ENCODE results near the gene TSNAX. TPM values are rescaled to one million over a fixed set of nuclear protein-coding genes. Genes with fewer than 3 reads are reported as not detected.
A peak's percentile ranks its signal among the peaks of the same experiment; 100 is the strongest.

The TSNAX gene
- total RNA-seq, 1 experiment from 2014 or later, result 69.4 TPM

GRCh38 chr1:231518485-231519034, 9.9 kb upstream of the TSNAX start:
- no peak for DNase-seq (ENCODE audit: low spot score)

GRCh38 chr1:231519166-231519565, 9.3 kb upstream of the TSNAX start:
- no peak for DNase-seq (ENCODE audit: low spot score)

- no peak for DNase-seq (ENCODE audit: low spot score)
Measured at GRCh38 chr1:231522038-231522437, 6.4 kb upstream of the TSNAX start.

- DNase-seq (ENCODE audit: low spot score), result no peak
Measured at GRCh38 chr1:231522931-231523642, 5.4 kb upstream of the TSNAX start.

GRCh38 chr1:231523816-231524215, 4.7 kb upstream of the TSNAX start:
- no peak for DNase-seq (ENCODE audit: low spot score)

GRCh38 chr1:231526536-231526935, 1.9 kb upstream of the TSNAX start:
- no peak for DNase-seq (ENCODE audit: low spot score)

GRCh38 chr1:231527586-231528171, 790 bp upstream of the TSNAX start:
- DNase-seq (ENCODE audit: low spot score), result no peak

GRCh38 chr1:231533240-231533639, 4.8 kb downstream of the TSNAX start:
- no peak for DNase-seq (ENCODE audit: low spot score)

- no peak for DNase-seq (ENCODE audit: low spot score)
Measured at GRCh38 chr1:231534703-231535159, 6.3 kb downstream of the TSNAX start.

- DNase-seq (ENCODE audit: low spot score), result no peak
Measured at GRCh38 chr1:231536099-231536498, 7.6 kb downstream of the TSNAX start.

GRCh38 chr1:231540847-231541246, 12.4 kb downstream of the TSNAX start:
- no peak for DNase-seq (ENCODE audit: low spot score)

- DNase-seq (ENCODE audit: low spot score), result no peak
Measured at GRCh38 chr1:231541842-231542241, 13.4 kb downstream of the TSNAX start.

- DNase-seq (ENCODE audit: low spot score), result no peak
Measured at GRCh38 chr1:231544943-231545592, 16.6 kb downstream of the TSNAX start.

GRCh38 chr1:231546693-231547092, 18.2 kb downstream of the TSNAX start:
- DNase-seq (ENCODE audit: low spot score), result no peak

GRCh38 chr1:231549733-231550447, 21.4 kb downstream of the TSNAX start:
- DNase-seq (ENCODE audit: low spot score), result no peak

- DNase-seq (ENCODE audit: low spot score), result peak; percentile 23
Measured at GRCh38 chr1:231550448-231550781, 21.9 kb downstream of the TSNAX start.

GRCh38 chr1:231553320-231553719, 24.9 kb downstream of the TSNAX start:
- no peak for DNase-seq (ENCODE audit: low spot score)

- DNase-seq (ENCODE audit: low spot score), result no peak
Measured at GRCh38 chr1:231554969-231555368, 26.5 kb downstream of the TSNAX start.

GRCh38 chr1:231557411-231557810, 28.9 kb downstream of the TSNAX start:
- DNase-seq (ENCODE audit: low spot score), result no peak

- peak; percentile 7 for DNase-seq (ENCODE audit: low spot score)
Measured at GRCh38 chr1:231557898-231558707, 29.6 kb downstream of the TSNAX start.

GRCh38 chr1:231558708-231559185, 30.3 kb downstream of the TSNAX start:
- DNase-seq (ENCODE audit: low spot score), result peak; percentile 14

All from A172 (cell line).